NB4 (cell line): ENCODE data around the gene SP2.

ENCODE experiments used
- DNase-seq: peaks from one replicate; pipeline ENCODE4 v3.0.0; 2010; ENCODE audit warnings: low read depth
- H3K4me3 ChIP-seq: one replicate; pipeline ENCODE4 v1.5.1; 2011; ENCODE audit warnings: mild to moderate bottlenecking, low read depth, low read length, moderate library complexity
- MAX ChIP-seq: IDR thresholded peaks from 2 replicates; pipeline ENCODE4 v1.6.1; 2011; ENCODE audit warnings: low read depth, low read length
- MYC ChIP-seq: IDR thresholded peaks from 2 replicates; pipeline ENCODE4 v1.6.1; 2011; ENCODE audit warnings: low read depth, low read length
- POLR2A ChIP-seq: IDR thresholded peaks from 2 replicates; pipeline ENCODE4 v1.6.1; 2011; ENCODE audit warnings: mild to moderate bottlenecking; ENCODE audit not compliant: insufficient read length; ENCODE audit errors: extremely low read depth
- TF ChIP-seq, protein P1 (sequence below): IDR thresholded peaks from one replicate; pipeline ENCODE4 v1.5.1; 2012; ENCODE audit warnings: low read depth, low read length

The SP2 gene

GRCh38 chr17:47907932-47908562, 12.0 kb downstream of the SP2 start:
- TF ChIP-seq MAX (no peak), MYC (no peak), POLR2A (no peak)
- TF ChIP-seq, protein P1, sequence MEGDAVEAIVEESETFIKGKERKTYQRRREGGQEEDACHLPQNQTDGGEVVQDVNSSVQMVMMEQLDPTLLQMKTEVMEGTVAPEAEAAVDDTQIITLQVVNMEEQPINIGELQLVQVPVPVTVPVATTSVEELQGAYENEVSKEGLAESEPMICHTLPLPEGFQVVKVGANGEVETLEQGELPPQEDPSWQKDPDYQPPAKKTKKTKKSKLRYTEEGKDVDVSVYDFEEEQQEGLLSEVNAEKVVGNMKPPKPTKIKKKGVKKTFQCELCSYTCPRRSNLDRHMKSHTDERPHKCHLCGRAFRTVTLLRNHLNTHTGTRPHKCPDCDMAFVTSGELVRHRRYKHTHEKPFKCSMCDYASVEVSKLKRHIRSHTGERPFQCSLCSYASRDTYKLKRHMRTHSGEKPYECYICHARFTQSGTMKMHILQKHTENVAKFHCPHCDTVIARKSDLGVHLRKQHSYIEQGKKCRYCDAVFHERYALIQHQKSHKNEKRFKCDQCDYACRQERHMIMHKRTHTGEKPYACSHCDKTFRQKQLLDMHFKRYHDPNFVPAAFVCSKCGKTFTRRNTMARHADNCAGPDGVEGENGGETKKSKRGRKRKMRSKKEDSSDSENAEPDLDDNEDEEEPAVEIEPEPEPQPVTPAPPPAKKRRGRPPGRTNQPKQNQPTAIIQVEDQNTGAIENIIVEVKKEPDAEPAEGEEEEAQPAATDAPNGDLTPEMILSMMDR: no peak
- H3K4me3 ChIP-seq: no peak overlapping the region
- DNase-seq: peak; percentile 67

DNA sequence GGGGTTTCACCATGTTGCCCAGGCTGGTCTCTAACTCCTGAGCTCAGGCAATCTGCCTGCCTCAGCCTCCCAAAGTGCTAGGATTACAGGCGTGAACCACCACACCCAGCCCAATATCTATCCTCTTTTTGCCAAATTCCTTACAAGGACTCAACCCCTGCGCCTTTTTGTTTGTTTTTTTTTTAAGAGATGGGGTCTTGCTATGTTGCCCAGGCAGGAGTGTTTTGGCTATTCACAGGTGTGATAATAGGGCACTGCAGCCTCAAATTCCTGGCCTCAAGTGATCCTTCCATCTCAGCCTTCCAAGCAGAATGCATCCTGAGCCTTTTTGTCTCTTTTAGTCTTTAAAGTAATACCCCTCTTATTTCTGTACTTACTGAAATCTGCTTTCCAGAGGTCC, 17.0 kb downstream of the SP2 start:
- DNase-seq: no peak
- H3K4me3 ChIP-seq: no peak overlapping the region
- TF ChIP-seq, protein P1: no peak
- TF ChIP-seq MAX (no peak), POLR2A (no peak), MYC (no peak)

DNA sequence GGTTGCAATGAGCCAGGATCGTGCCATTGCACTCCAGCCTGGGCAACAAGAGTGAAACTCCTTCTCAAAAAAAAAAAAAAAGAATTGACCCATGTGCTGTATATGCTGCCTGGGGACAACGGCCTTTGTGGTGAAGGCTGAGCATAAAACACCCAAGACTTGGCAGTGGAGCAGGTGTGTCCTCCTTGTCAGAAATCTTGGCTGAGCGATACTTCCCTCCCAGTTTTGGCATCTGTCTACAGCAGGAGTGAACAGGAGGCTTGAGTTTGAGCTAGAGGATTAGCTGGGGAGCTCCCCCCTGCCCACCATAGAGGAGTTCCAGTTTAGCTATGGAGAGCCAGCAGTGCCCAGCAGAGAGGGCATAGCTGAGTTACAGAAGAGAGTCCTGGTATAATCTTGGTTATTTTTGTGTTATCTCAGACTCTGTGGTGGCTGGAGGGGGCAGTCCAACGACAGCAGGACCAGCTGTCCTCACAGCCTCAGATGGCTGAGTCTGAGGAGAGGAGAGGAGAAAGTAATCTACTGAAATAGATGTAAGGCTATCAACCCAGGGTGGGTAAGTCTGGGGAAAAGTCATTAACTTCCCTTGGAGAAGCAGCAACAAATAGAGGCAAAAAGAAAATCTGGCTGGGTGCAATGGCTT, 18.4 kb downstream of the SP2 start:
- H3K4me3 ChIP-seq: no peak overlapping the region
- DNase-seq: no peak
- TF ChIP-seq, protein P1: no peak
- no peak for TF ChIP-seq MAX
- no peak for TF ChIP-seq MYC
- TF ChIP-seq POLR2A: no peak

- H3K4me3 ChIP-seq: no peak overlapping the region
- DNase-seq: no peak
- TF ChIP-seq MAX: no peak
- no peak for TF ChIP-seq POLR2A
- TF ChIP-seq, protein P1: no peak
- no peak for TF ChIP-seq MYC
Measured at GRCh38 chr17:47915776-47916398, 19.9 kb downstream of the SP2 start.

DNA sequence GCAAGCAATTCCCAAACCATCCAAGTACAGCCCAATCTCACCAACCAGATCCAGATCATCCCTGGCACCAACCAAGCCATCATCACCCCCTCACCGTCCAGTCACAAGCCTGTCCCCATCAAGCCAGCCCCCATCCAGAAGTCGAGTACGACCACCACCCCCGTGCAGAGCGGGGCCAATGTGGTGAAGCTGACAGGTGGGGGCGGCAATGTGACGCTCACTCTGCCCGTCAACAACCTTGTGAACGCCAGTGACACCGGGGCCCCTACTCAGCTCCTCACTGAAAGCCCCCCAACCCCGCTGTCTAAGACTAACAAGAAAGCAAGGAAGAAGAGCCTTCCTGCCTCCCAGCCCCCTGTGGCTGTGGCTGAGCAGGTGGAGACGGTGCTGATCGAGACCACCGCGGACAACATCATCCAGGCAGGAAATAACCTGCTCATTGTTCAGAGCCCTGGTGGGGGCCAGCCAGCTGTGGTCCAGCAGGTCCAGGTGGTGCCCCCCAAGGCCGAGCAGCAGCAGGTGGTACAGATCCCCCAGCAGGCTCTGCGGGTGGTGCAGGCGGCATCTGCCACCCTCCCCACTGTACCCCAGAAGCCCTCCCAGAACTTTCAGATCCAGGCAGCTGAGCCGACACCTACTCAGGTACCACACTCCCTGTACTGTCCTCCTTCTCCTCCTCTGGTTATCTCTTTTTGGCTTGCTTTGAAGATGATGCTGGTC, 20.6 kb downstream of the SP2 start:
- H3K4me3 ChIP-seq: no peak overlapping the region
- DNase-seq: no peak
- TF ChIP-seq MYC (no peak), MAX (no peak), POLR2A (no peak)
- TF ChIP-seq, protein P1: no peak
